GM12874 (cell line): Measurements from ENCODE around the gene ADM5.

Experiments
- TF ChIP-seq, protein P1 (sequence below): IDR thresholded peaks from 2 replicates; pipeline ENCODE4 v1.5.1; 2011; ENCODE audit warnings: low read depth, mild to moderate bottlenecking, control low read depth, low read length, moderate library complexity; ENCODE audit not compliant: insufficient read depth

Gene ADM5

GRCh38 chr19:49662011-49662410 is 27.4 kb upstream of the ADM5 start:
- TF ChIP-seq, protein P1, sequence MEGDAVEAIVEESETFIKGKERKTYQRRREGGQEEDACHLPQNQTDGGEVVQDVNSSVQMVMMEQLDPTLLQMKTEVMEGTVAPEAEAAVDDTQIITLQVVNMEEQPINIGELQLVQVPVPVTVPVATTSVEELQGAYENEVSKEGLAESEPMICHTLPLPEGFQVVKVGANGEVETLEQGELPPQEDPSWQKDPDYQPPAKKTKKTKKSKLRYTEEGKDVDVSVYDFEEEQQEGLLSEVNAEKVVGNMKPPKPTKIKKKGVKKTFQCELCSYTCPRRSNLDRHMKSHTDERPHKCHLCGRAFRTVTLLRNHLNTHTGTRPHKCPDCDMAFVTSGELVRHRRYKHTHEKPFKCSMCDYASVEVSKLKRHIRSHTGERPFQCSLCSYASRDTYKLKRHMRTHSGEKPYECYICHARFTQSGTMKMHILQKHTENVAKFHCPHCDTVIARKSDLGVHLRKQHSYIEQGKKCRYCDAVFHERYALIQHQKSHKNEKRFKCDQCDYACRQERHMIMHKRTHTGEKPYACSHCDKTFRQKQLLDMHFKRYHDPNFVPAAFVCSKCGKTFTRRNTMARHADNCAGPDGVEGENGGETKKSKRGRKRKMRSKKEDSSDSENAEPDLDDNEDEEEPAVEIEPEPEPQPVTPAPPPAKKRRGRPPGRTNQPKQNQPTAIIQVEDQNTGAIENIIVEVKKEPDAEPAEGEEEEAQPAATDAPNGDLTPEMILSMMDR, result no peak

DNA sequence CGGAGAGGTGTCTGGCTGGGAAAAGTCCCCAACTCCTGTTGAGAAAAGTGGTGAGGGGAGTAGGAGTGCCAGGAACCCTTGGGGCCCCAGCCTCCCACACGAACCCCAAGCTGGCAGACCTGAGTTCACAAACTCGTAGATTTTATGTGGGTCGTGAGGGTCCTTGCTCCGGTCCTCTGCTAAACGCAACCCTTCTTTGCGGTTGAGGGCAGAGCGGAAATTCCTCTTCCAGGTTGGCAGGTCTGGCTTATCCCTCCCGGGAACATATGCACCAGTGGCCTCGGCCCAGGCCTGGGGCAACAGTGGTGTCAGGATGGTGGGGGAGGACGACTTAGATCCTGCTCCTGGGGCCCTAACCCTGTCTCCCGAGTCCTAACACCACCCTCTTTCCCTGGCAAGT is 26.2 kb upstream of the ADM5 start:
- TF ChIP-seq, protein P1, result no peak

DNA sequence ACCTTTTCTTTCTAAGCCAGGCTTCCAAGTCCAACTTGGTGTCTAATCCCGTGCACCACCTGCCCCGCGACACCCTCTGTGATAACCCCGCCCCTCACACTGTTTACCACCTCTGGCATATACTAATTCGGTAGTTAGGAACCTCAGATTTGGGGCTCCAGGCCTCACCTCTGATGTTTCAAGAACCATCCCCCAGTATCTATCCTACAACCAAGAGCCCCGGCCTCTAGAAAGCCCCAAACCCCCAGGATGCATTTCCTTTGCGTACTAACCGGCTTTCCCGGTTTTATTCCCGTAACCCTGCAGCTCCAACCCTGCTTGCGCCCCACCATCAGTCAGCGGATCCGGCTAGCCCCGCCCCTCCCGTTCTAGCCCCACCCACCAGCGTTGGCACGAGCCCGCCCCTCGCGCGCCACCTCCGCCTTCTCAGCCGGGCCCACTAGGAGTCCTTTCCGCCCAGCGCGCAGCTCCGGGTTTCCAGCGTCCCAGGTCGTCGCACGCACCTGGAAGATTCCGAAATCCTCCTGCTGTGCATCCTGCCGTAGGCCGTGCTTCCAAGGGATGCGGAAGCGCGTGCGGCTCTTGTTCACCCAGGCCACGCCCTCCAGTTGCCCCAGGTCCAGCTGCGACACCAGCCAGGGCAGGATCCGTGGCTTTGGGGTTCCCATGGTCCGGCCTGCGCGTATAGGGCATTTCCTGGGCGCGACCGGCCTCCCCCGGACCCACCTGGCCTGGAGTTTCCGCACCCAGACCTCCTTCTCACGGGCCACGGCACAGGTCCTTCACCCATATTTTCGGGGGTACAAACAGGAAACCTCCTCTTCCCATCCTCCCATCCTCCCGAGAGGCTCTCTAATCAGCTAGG is 25.0 kb upstream of the ADM5 start:
- TF ChIP-seq, protein P1, result no peak

GRCh38 chr19:49665036-49665350 is 24.4 kb upstream of the ADM5 start:
- TF ChIP-seq, protein P1, result no peak

GRCh38 chr19:49665351-49666119 is 23.9 kb upstream of the ADM5 start, which contains the start of the genes BCL2L12 and IRF3:
Gene BCL2L12 (plus strand): TSS chr19:49665933. CDS start chr19:49666693, 760 bp downstream.
Gene IRF3 (minus strand): TSS chr19:49665857. CDS start chr19:49664838, 1,019 bp downstream.
- TF ChIP-seq, protein P1, result no peak

GRCh38 chr19:49666120-49666444 is 23.3 kb upstream of the ADM5 start:
- TF ChIP-seq, protein P1, result no peak

GRCh38 chr19:49667473-49667872 is 21.9 kb upstream of the ADM5 start:
- TF ChIP-seq, protein P1, result no peak
